ENCODE results near the gene GIMAP6.

DNA sequence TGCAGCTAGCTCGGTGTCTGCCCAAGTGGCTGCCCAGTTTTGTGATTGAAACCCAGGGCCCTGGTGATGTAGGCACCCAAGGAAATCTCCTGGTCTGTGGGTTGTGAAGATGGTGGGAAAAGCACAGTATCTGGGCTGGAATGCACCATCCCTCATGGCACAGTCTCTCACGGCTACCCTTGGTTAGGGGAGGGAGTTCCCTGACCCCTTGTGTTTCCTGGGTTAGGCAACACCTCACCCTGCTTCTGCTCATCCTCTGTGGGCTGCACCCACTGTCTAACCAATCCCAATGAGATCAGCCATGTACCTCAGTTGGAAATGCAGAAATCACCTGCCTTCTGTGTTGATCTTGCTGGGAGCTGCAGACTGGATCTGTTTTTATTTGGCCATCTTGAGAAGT lies 37.4 kb downstream of the GIMAP6 start:
- TF ChIP-seq EZH2 (IDR thresholded peaks at IDR 0.05; ENCODE audit: insufficient read depth, poor library complexity, severe bottlenecking) (no peak), EZH2phosphoT487 (IDR thresholded peaks at IDR 0.05; ENCODE audit: insufficient read depth, low read depth) (no peak)

Measured in GM23248 (cell line).